Fibroblast of mammary gland (primary cell): Measurements from ENCODE around the gene MLX.

Experiments
- DNase-seq: peaks from one replicate; pipeline ENCODE4 v3.0.0-alpha.2; 2010; ENCODE audit warnings: low read depth
- H3K4me3 ChIP-seq: 2 replicates; pipeline ENCODE4 v1.5.1; 2011; ENCODE audit warnings: low read depth, mild to moderate bottlenecking, low read length, moderate library complexity; ENCODE audit not compliant: control insufficient read depth
- TF ChIP-seq, protein P1 (sequence below): conservative IDR thresholded peaks from 2 replicates; pipeline ENCODE4 v1.5.1; 2011; ENCODE audit warnings: low read depth, low read length, inconsistent platforms; ENCODE audit not compliant: control insufficient read depth, insufficient read depth

The MLX gene

DNA sequence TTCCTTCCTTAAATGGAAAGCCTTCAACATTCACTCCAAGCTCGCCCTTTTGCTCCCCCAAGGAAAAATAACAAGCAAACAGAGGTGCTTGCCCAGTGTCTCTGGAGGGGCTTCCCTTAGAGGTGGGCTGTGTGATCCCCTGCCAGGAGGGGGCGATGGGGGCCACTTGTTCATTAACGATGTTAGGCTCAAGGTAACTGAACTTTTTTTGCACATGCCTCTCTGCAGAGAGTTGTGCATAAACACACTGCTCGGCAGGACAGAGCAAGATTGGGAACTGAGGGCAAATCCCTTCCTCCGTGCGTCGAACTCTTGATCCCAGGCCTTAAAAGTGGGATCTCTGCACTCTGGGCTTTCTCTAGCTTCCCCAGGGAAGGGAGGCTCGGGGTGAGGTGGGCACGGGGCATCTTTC lies 46.4 kb upstream of the MLX start:
- no peak for DNase-seq
- H3K4me3 ChIP-seq, result no peak overlapping the region
- TF ChIP-seq, protein P1, sequence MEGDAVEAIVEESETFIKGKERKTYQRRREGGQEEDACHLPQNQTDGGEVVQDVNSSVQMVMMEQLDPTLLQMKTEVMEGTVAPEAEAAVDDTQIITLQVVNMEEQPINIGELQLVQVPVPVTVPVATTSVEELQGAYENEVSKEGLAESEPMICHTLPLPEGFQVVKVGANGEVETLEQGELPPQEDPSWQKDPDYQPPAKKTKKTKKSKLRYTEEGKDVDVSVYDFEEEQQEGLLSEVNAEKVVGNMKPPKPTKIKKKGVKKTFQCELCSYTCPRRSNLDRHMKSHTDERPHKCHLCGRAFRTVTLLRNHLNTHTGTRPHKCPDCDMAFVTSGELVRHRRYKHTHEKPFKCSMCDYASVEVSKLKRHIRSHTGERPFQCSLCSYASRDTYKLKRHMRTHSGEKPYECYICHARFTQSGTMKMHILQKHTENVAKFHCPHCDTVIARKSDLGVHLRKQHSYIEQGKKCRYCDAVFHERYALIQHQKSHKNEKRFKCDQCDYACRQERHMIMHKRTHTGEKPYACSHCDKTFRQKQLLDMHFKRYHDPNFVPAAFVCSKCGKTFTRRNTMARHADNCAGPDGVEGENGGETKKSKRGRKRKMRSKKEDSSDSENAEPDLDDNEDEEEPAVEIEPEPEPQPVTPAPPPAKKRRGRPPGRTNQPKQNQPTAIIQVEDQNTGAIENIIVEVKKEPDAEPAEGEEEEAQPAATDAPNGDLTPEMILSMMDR, result peak; percentile 7

DNA sequence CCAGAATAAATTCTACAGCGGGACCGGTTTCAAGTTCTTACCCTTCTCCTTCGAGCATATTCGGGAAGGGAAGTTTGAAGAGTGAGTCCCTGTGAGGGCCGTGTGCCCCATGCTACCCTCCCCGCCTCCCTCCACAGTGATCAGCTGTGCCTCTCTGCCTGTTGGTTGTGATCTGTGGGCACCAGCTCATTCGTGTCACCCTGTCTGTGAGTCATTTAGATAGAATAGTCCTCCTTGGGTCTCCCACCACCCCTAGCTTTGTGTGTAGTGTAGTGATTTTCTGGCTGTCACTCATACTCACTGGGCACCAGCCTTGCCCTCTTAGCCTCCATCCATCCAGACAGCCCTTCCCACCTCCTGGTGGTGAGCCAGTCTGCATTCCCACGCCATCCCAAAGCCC lies 45.9 kb upstream of the MLX start:
- no peak for DNase-seq

DNA sequence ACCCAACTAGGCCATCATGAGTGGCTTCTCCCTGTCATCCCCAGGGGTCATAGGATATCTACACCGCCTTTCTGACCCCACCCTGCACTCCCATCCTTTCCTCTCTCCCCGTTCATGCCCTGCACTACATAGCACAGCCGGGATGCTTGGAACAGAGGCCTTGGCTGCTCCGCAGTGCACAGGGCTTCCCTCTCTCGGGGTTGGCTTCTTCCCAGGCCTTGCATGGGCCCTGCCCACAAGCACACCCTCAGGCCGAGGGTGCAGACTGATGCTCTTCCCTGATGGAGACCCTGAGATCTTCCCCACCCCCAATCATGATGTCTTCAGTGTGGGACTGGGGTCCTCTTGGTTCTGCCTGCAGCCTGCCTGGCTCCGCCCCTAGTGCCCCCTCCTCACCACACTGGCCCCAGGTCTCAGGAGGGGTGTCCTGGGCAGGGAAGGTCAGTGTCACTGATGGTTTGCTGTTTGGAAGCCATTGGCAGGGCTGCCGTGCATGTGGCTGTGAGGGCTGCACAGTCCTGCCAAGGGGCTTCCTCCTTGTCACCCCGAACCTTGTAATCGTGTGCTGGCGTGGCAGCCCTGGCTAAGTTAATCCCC lies 45.1 kb upstream of the MLX start:
- TF ChIP-seq, protein P1, result no peak
- no peak for DNase-seq
- H3K4me3 ChIP-seq, result no peak overlapping the region

More for the DNA sequence above, 45.9 kb upstream of the MLX start:
- H3K4me3 ChIP-seq, result no peak overlapping the region
- TF ChIP-seq, protein P1, result no peak

DNA sequence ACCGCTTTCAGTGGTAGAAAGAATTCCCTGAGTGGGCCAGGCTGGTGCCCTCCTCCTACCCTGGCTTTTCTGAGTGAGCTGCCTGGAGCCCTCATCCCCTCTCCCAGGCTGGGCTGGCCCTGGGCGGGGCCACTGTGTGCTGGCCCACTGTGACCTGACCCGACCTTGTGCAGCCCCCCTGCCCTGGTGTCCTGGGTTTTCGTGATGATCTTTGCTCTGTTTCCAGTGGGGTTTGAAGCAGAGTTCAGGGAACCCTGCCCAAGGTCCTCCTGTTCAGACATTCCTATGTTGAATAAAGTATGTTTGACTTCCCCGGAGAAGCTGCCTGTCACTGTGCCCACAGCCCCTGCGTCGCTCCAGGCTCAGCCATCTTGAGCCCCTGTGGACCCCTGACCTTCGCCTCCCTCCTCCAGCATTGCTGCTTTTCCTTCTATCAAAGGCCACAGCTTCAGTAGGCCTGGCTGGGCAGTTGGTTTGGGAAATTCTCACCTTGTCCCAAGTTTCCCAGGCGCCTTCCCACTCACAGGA lies 44.6 kb upstream of the MLX start:
- H3K4me3 ChIP-seq, result no peak overlapping the region
- DNase-seq, result no peak

DNA sequence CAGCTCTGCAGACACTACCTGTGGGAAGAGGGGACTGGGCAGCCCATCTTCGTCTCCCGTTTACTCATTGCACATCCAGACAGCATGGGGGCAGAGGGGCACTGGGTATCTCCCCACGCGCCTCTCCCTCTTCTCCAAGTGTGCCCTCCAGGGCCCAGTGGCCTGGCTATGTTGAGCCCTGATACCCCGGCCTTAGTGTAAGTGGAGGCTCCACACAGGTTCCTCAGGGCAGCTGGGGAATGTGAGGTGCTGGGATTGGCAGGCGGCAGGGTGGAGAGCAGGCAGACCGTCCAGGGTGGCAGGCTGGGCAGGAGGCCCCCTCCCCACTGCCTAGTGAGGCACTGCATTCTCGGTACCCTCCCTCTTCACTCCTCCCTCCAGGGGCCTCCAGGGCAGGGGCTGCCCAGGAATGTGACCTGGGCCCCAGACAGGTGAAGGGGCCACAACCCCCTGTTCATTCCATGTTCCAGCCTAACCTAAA lies 44.1 kb upstream of the MLX start:
- no peak overlapping the region for H3K4me3 ChIP-seq

More for the DNA sequence above, 44.6 kb upstream of the MLX start:
- TF ChIP-seq, protein P1, result no peak

DNA sequence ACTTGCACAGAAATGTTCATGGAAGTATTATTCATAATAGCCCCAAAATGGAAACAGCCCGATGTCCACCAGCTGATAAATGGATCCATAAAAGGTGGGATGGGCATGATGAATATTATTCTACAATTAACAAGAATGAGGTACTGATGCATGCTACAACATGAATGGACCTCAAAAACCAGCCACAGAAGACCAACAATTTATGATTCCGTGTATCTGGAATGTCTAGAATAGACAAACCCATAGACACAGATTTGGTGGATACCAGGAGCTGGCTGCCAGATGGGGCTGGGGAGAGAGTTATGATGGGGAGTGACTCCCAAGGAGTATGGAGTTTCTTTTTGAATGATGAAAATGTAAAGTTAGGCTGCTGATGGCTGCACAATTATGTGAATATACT lies 41.7 kb upstream of the MLX start:
- TF ChIP-seq, protein P1, result no peak
- peak; percentile 58 for DNase-seq

More for the DNA sequence above, 44.1 kb upstream of the MLX start:
- TF ChIP-seq, protein P1, result no peak
- no peak for DNase-seq

More for the DNA sequence above, 41.7 kb upstream of the MLX start:
- H3K4me3 ChIP-seq, result no peak overlapping the region
